Keratinocyte (primary cell): ENCODE results near the gene TMC1. TPM values are rescaled to one million over a fixed set of nuclear protein-coding genes. Genes with fewer than 3 reads are reported as not detected.

ENCODE experiments used
- DNase-seq: peaks from one replicate; pipeline ENCODE4 v3.0.0-alpha.2; 2011; ENCODE audit warnings: low read depth, missing footprints, low spot score
- FAIRE-seq: peaks from 2 replicates; lab custom pipeline; 2011; peaks lifted over from hg19 to GRCh38; lab: Jason Lieb, UNC
- H2AFZ ChIP-seq: 2 replicates; pipeline ENCODE4 v1.6.0; 2012; ENCODE audit warnings: low read length, control low read depth, inconsistent platforms; ENCODE audit not compliant: control insufficient read depth
- H3K27ac ChIP-seq: 2 replicates; pipeline ENCODE4 v1.5.1; 2011; ENCODE audit warnings: low read length; ENCODE audit not compliant: control insufficient read depth, insufficient read depth
- H3K27me3 ChIP-seq: 3 replicates; pipeline ENCODE4 v1.6.0; 2011; ENCODE audit warnings: low read length; ENCODE audit not compliant: control insufficient read depth, insufficient read depth; ENCODE audit errors: extremely low read depth
- H3K36me3 ChIP-seq, 2 experiments: 2 replicates in 1 of 2; 3 replicates in 1 of 2; pipeline ENCODE4 v1.5.1; 2011; ENCODE audit warnings: low read length in 2 of 2, mild to moderate bottlenecking in 1 of 2; ENCODE audit not compliant: control insufficient read depth in 2 of 2, insufficient read depth in 2 of 2; ENCODE audit errors: extremely low read depth in 1 of 2
- H3K4me1 ChIP-seq: 3 replicates; pipeline ENCODE4 v1.5.1; 2011; ENCODE audit warnings: low read length; ENCODE audit not compliant: control insufficient read depth, insufficient read depth; ENCODE audit errors: extremely low read depth
- H3K4me2 ChIP-seq: 3 replicates; pipeline ENCODE4 v1.6.0; 2011; ENCODE audit warnings: low read depth, low read length; ENCODE audit not compliant: control insufficient read depth, insufficient read depth; ENCODE audit errors: extremely low read depth
- H3K4me3 ChIP-seq, 3 experiments: fragments of 200-600 bp in 1 of 3; sonication (generic) in 1 of 3; 2 replicates in 2 of 3; 3 replicates in 1 of 3; pipeline ENCODE4 v1.5.1; 2011 to 2016; ENCODE audit warnings: low read length in 3 of 3, mild to moderate bottlenecking in 3 of 3, control low read depth in 2 of 3, inconsistent platforms in 1 of 3, low read depth in 1 of 3, mixed read lengths in 1 of 3, mixed run types in 1 of 3, moderate library complexity in 1 of 3; ENCODE audit not compliant: control insufficient read depth in 2 of 3, insufficient read depth in 2 of 3; ENCODE audit errors: extremely low read depth in 1 of 3
- H3K79me2 ChIP-seq: 2 replicates; pipeline ENCODE4 v1.6.0; 2012; ENCODE audit warnings: low read length; ENCODE audit not compliant: control insufficient read depth, insufficient read depth
- H3K9ac ChIP-seq: 3 replicates; pipeline ENCODE4 v1.6.0; 2011; ENCODE audit warnings: low read length; ENCODE audit not compliant: control insufficient read depth, insufficient read depth; ENCODE audit errors: extremely low read depth
- H3K9me1 ChIP-seq: 3 replicates; pipeline ENCODE4 v1.6.0; 2011; ENCODE audit warnings: low read length; ENCODE audit not compliant: control insufficient read depth, insufficient read depth; ENCODE audit errors: extremely low read depth
- H3K9me3 ChIP-seq: 2 replicates; pipeline ENCODE4 v1.5.1; 2012; ENCODE audit warnings: low read depth, low read length; ENCODE audit not compliant: control insufficient read depth
- H4K20me1 ChIP-seq: 3 replicates; pipeline ENCODE4 v1.6.0; 2011; ENCODE audit warnings: low read length; ENCODE audit not compliant: control insufficient read depth, insufficient read depth; ENCODE audit errors: extremely low read depth
- CTCF ChIP-seq, 3 experiments: IDR thresholded peaks in 1 of 3; conservative IDR thresholded peaks in 1 of 3; optimal IDR thresholded peaks in 1 of 3; 2 replicates in 2 of 3; 3 replicates in 1 of 3; pipeline versions ENCODE3 to v1.5.1; 2011; ENCODE audit warnings: low read length in 3 of 3, mild to moderate bottlenecking in 3 of 3, moderate library complexity in 2 of 3, control low read depth in 1 of 3, inconsistent platforms in 1 of 3; ENCODE audit not compliant: insufficient read depth in 2 of 3; ENCODE audit errors: extremely low read depth in 1 of 3
- EZH2 ChIP-seq: IDR thresholded peaks from one replicate; pipeline ENCODE4 v1.6.1; 2012; ENCODE audit warnings: inconsistent platforms, mild to moderate bottlenecking, low read length, moderate library complexity
- dilution Hi-C: fragments of 300-500 bp; cut with MboI; formaldehyde crosslinking; loops from one replicate; pipeline ENCODE4 v1.7.0; 2020; ENCODE audit warnings: low sequenced_read_pairs; ENCODE audit not compliant: extremely low pct_ligation_motif_present
- polyA plus RNA-seq, 5 experiments: library from polyadenylated mRNA; depleted of rRNA in 3 of 5; stranded (reverse) in 3 of 5; stranded (forward) in 1 of 5; unstranded in 1 of 5; fragments of >200 nt; gene quantifications; 1 replicate in 1 of 5; 2 replicates in 3 of 5; 3 replicates in 1 of 5; pipeline versions ENCODE4 v1.2.1 to v1.2.3, GENCODE V29; 2011 to 2012; ENCODE audit warnings: missing spikeins in 2 of 5, low read depth in 1 of 5, low replicate concordance in 1 of 5

TMC1 gene
- polyA plus RNA-seq, 1 donor (not counting 4 experiments of a cell fraction or from before 2014, with no cell fraction given), result 0.05 TPM

- DNase-seq, result peak; percentile 99
These were observed 3.6 kb downstream of the TMC1 start for GRCh38 chr9:72524820-72525540.

GRCh38 chr9:72526901-72527800 lies 5.7 kb downstream of the TMC1 start:
- Histone ChIP-seq H3K9ac (peak overlapping the region; percentile 72), H3K9me1 (no peaks in the 10 kb centered on the region), H3K4me3 (peak overlapping the region in 2 of 3 experiments; percentile 33 to 36), H3K36me3 (no peaks in the 10 kb centered on the region), H3K4me1 (peaks cover 27% of the 10 kb centered on the region), H3K27ac (peak overlapping the region; percentile 65), H3K79me2 (no peaks in the 10 kb centered on the region), H2AFZ (peak overlapping the region; percentile 97), H3K9me3 (no peaks in the 10 kb centered on the region), H3K27me3 (no peaks in the 10 kb centered on the region), H3K4me2 (peak overlapping the region; percentile 83), H4K20me1 (no peaks in the 10 kb centered on the region)
- DNase-seq (no peak), FAIRE-seq (peak; percentile 77)
- TF ChIP-seq CTCF (optimal IDR thresholded peaks at IDR 0.05 in 1 of 3, IDR thresholded peaks at IDR 0.05 in 1 of 3, conservative IDR thresholded peaks at IDR 0.05 in 1 of 3; ENCODE audit: extremely low read depth in 1 of 3, insufficient read depth in 2 of 3, low read length in 3 of 3) (no peak), EZH2 (no peak)
- dilution Hi-C loops, result no loop called here

More at GRCh38 chr9:72524820-72525540, 3.6 kb downstream of the TMC1 start:
- peak; percentile 99 for FAIRE-seq
- Histone ChIP-seq H3K9me3 (no peaks in the 10 kb centered on the region), H2AFZ (no peak overlapping the region), H3K4me1 (peaks cover 27% of the 10 kb centered on the region), H3K4me3 (no peak overlapping the region), H3K27ac (peak overlapping the region; percentile 81), H3K36me3 (no peaks in the 10 kb centered on the region), H4K20me1 (no peaks in the 10 kb centered on the region), H3K4me2 (peak overlapping the region; percentile 51), H3K9me1 (no peaks in the 10 kb centered on the region), H3K27me3 (no peaks in the 10 kb centered on the region), H3K9ac (peak overlapping the region; percentile 40), H3K79me2 (no peaks in the 10 kb centered on the region)
- dilution Hi-C loops, result no loop called here
- TF ChIP-seq EZH2, result no peak
- TF ChIP-seq CTCF (optimal IDR thresholded peaks at IDR 0.05 in 1 of 3, IDR thresholded peaks at IDR 0.05 in 1 of 3, conservative IDR thresholded peaks at IDR 0.05 in 1 of 3; ENCODE audit: extremely low read depth in 1 of 3, insufficient read depth in 2 of 3, low read length in 3 of 3), result no peak
